A549 treated with DMSO at 1 μM for 4 hours (cell line): ENCODE results near the gene HMX3. TPM values are rescaled to one million over a fixed set of nuclear protein-coding genes. Genes with fewer than 3 reads are reported as not detected.

Source experiments
- total RNA-seq: library from RNA; stranded (reverse); fragments of 200-300 nt; extraction: Qiagen RNA extraction; gene quantifications from 5 replicates; pipeline ENCODE4 v1.2.3, GENCODE V29; 2022; ENCODE audit warnings: low read depth

Gene HMX3
- total RNA-seq, result not detected in 5 replicates

DNA sequence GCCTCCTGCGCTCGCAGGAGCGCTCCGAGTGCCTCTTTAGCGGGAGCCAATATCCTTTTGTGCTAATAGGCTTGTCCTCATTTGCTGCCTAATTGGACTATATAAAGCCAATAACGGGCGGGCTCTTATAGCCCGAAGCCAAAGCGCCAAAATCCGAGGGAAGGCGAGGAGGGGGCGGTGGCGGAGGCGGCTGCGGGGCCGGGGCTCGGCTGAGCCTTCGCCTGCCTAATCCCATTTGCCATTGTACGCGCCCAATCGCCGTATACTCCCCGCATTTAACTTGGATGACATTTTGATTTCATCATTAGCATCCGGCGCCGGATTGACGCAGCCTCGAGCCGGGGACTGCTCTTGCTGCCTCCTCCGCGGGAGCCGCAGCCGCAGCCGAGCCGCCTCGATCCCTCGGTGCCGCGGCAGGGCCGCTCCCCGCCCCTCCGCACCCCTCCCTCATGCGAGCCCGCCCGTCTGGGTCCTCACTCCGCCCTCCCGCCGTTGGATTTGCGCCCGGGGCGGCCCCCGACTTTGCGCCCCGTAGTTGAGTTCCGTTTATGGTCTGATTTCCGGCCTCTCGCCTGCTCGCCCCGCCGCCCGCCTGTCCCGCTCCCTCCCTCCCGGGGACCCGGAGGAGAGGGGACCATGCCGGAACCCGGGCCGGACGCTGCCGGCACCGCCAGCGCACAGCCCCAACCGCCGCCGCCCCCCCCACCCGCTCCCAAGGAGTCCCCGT is at the start of gene HMX3:
TSS of gene HMX3 (plus strand) at position 556 of the 727 bp plus-strand sequence. CDS start at position 637, 81 bp downstream.

DNA sequence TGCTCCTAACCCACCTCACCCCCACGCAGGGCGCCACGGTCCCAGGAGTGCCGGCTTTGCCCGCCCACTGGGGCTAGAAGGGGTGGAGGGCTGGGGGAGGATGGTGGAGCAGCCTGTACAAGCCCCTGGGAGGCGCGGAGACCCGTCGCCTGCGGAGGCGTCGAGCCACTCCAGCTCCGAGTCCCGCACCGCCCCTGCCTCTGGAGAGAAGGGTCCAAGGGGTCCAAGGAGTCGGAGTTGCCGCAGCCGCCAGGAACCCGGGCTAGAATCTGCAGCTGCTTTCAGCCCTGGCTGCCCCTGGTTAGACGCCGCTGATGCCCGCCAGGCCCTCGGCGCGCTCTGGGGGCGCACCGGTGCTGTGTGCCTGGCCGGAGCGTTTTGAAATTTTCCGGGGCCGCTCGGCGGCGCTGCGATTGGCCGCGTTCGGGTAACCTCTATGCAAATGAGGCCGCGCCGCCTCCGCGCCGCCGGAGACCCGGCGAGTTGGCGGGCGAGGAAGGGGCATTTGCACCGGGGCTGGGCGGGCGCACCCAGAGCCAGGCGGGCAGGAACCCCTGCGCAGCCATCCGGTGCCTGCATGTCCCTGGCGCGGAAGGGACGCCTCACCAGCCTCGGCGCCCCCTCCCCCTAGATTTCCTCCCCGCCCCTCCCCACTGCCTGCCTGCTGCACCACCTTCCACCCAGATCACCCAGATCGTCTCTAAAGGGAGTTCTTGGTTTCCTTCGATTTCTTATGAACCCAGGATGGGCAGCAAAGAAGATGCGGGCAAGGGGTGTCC is 12.1 kb downstream of the HMX3 start, which contains the start of gene HMX2:
TSS of gene HMX2 (plus strand) at position 502 of the 779 bp plus-strand sequence. CDS start at position 745, 243 bp downstream.

DNA sequence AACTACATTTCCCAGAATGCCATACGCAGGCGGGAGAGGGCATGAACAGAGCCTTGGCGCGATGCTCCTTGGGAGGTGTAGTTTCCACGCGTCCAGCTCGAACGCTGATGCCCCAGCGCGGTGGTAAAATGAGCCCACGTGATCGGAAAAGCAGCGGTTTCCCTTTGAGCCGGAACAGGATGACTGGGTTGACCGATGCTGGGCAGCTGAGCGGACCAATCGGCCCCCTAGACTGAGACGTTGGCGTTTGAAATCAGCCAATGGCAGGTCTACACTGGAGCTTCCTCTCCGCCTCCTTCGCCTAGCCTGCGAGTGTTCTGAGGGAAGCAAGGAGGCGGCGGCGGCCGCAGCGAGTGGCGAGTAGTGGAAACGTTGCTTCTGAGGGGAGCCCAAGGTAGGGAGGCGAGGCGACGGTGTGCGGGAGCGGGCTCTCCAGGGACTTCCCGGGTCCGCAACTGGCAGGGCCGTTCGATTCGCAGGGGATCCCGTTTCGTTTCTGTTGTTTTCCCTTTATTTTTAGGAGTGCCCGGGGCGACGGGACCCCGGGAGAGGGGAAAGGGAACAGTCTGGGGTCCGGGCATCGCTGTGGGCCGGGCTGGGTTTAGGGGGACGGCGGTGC is 18.4 kb downstream of the HMX3 start, which contains the start of gene BUB3:
TSS of gene BUB3 (plus strand) at position 311 of the 619 bp plus-strand sequence. CDS start 516 bp downstream, outside the sequence.

Other genes with a start within 250 kb of the HMX3 start
- gene FAM24A, start 225.4 kb upstream of the HMX3 start, total RNA-seq, result not detected in 5 replicates
- gene C10orf88, start 181.7 kb upstream of the HMX3 start, total RNA-seq, result 8.4 to 10.6 TPM (median 10.2 TPM) in 5 replicates
- gene PSTK, start 155.6 kb upstream of the HMX3 start, total RNA-seq, result 3.3 to 5.8 TPM (median 4.6 TPM) in 5 replicates
- gene IKZF5, start 127.2 kb upstream of the HMX3 start, total RNA-seq, result 5.4 to 7.6 TPM (median 6.6 TPM) in 5 replicates
- 6.8 to 10.4 TPM (median 9.2 TPM) in 5 replicates for gene ACADSB, start 127.0 kb upstream of the HMX3 start, total RNA-seq
- gene HMX2, start 12.2 kb downstream of the HMX3 start, total RNA-seq, result 0.06 to 0.27 TPM (median 0.15 TPM) in 4 of 5 replicates, not detected in the other
- gene BUB3, start 18.4 kb downstream of the HMX3 start, total RNA-seq, result 174 to 206 TPM (median 188 TPM) in 5 replicates